Loucy (cell line): ENCODE results near the gene TXNL4A.
"Not testable (repeated sequence)": the region's sequence is repeated elsewhere in the genome, so short reads cannot be mapped to it uniquely, and the experiment has no call there.

Experiments
- H2AFZ ChIP-seq: fragments of 200-600 bp; sonication (generic); 2 replicates; pipeline ENCODE4 v1.6.0; 2016; ENCODE audit warnings: antibody characterized with exemption, mild to moderate bottlenecking, low read length, moderate library complexity
- H3F3A ChIP-seq: fragments of 200-600 bp; 2 replicates; pipeline ENCODE4 v1.6.0; 2016; ENCODE audit warnings: antibody characterized with exemption, low read depth, mild to moderate bottlenecking
- H3K27me3 ChIP-seq: fragments of 200-600 bp; sonication (generic); 2 replicates; pipeline ENCODE4 v1.6.1; 2014; ENCODE audit warnings: low read length, mild to moderate bottlenecking; ENCODE audit not compliant: insufficient read depth, poor library complexity, severe bottlenecking
- H3K36me3 ChIP-seq: fragments of 200-600 bp; sonication (generic); 2 replicates; pipeline ENCODE4 v1.6.1; 2016; ENCODE audit warnings: low read length; ENCODE audit not compliant: insufficient read depth
- H3K4me1 ChIP-seq: fragments of 200-600 bp; sonication (generic); 2 replicates; pipeline ENCODE4 v1.5.1; 2014; ENCODE audit warnings: low read length, mild to moderate bottlenecking; ENCODE audit not compliant: insufficient read depth, poor library complexity, severe bottlenecking
- H3K4me2 ChIP-seq: fragments of 200-600 bp; sonication (generic); 2 replicates; pipeline ENCODE4 v1.6.0; 2014; ENCODE audit warnings: antibody characterized with exemption, low read length, low read depth, mild to moderate bottlenecking; ENCODE audit not compliant: poor library complexity, severe bottlenecking
- H3K4me3 ChIP-seq: fragments of 200-600 bp; sonication (generic); 2 replicates; pipeline ENCODE4 v1.5.1; 2014; ENCODE audit warnings: low read length, mild to moderate bottlenecking, mixed read lengths; ENCODE audit not compliant: poor library complexity, severe bottlenecking
- H3K79me2 ChIP-seq: fragments of 200-600 bp; sonication (generic); 2 replicates; pipeline ENCODE4 v1.6.1; 2014; ENCODE audit warnings: low read length; ENCODE audit not compliant: insufficient read depth
- H3K9ac ChIP-seq: fragments of 200-600 bp; sonication (generic); 2 replicates; pipeline ENCODE4 v1.6.0; 2014; ENCODE audit warnings: mild to moderate bottlenecking, low read depth, low read length, moderate library complexity; ENCODE audit not compliant: poor library complexity, severe bottlenecking
- H3K9me2 ChIP-seq: fragments of 200-600 bp; sonication (generic); replicated peaks from 2 replicates; pipeline ENCODE4 v1.6.1; 2016; ENCODE audit warnings: low read depth, low read length, mixed read lengths
- H3K9me3 ChIP-seq: fragments of 200-600 bp; sonication (generic); 2 replicates; pipeline ENCODE4 v1.6.1; 2014; ENCODE audit warnings: mild to moderate bottlenecking, antibody characterized with exemption, low read length, low read depth; ENCODE audit not compliant: insufficient read depth
- H4K20me1 ChIP-seq: fragments of 200-600 bp; sonication (generic); 2 replicates; pipeline ENCODE4 v1.6.0; 2014; ENCODE audit warnings: antibody characterized with exemption, low read length, mild to moderate bottlenecking; ENCODE audit not compliant: insufficient read depth, poor library complexity, severe bottlenecking
- CTCF ChIP-seq: fragments of 200-600 bp; sonication (generic); conservative IDR thresholded peaks from 2 replicates; pipeline ENCODE4 v1.5.1; 2014; ENCODE audit warnings: mild to moderate bottlenecking, antibody characterized with exemption, low read length
- EZH2phosphoT487 ChIP-seq: fragments of 200-600 bp; IDR thresholded peaks from 2 replicates; pipeline ENCODE4 v1.6.1; 2018; ENCODE audit warnings: antibody characterized with exemption, mild to moderate bottlenecking, moderate library complexity, borderline replicate concordance

The TXNL4A gene

GRCh38 chr18:80002468-80002867 is 14.1 kb upstream of the TXNL4A start:
- TF ChIP-seq CTCF, result no peak
- no peak for TF ChIP-seq EZH2phosphoT487
- H2AFZ ChIP-seq, result no peak overlapping the region

GRCh38 chr18:80000877-80001276 is 12.5 kb upstream of the TXNL4A start:
- H4K20me1 ChIP-seq, result no peaks in the 10 kb centered on the region
- no peaks in the 10 kb centered on the region for H3K27me3 ChIP-seq
- no peaks in the 10 kb centered on the region for H3K4me1 ChIP-seq
- TF ChIP-seq EZH2phosphoT487 (no peak), CTCF (no peak)
- no peaks in the 10 kb centered on the region for H3K9me2 ChIP-seq
- no peak overlapping the region for H3K4me2 ChIP-seq
- no peaks in the 10 kb centered on the region for H3K36me3 ChIP-seq
- no peak overlapping the region for H3K9ac ChIP-seq
- no peaks in the 10 kb centered on the region for H3K79me2 ChIP-seq
- H3K9me3 ChIP-seq, result peaks cover 27% of the 10 kb centered on the region; the same call in 1 of the 2 replicates
- no peak overlapping the region for H3K4me3 ChIP-seq
- H2AFZ ChIP-seq, result no peak overlapping the region
- H3F3A ChIP-seq, result no peaks in the 10 kb centered on the region

More at GRCh38 chr18:80002468-80002867, 14.1 kb upstream of the TXNL4A start:
- H3K4me3 ChIP-seq, result no peak overlapping the region
- no peaks in the 10 kb centered on the region for H3F3A ChIP-seq
- H3K4me1 ChIP-seq, result no peaks in the 10 kb centered on the region
- H3K9me3 ChIP-seq, result peaks cover 31% of the 10 kb centered on the region; the same call in 1 of the 2 replicates
- no peak overlapping the region for H3K9ac ChIP-seq
- no peaks in the 10 kb centered on the region for H3K9me2 ChIP-seq
- no peaks in the 10 kb centered on the region for H4K20me1 ChIP-seq
- H3K36me3 ChIP-seq, result no peaks in the 10 kb centered on the region
- no peak overlapping the region for H3K4me2 ChIP-seq
- no peaks in the 10 kb centered on the region for H3K27me3 ChIP-seq
- no peaks in the 10 kb centered on the region for H3K79me2 ChIP-seq

GRCh38 chr18:79999701-80000100 is 11.3 kb upstream of the TXNL4A start:
- H3K36me3 ChIP-seq, H3K9ac ChIP-seq: not testable (repeated sequence)

GRCh38 chr18:79991494-79991893 is 3.1 kb upstream of the TXNL4A start:
- Histone ChIP-seq H2AFZ (no peak overlapping the region), H3K4me2 (no peak overlapping the region), H3K79me2 (peaks cover 20% of the 10 kb centered on the region), H4K20me1 (peaks cover 16% of the 10 kb centered on the region), H3K4me1 (peaks cover 17% of the 10 kb centered on the region), H3K27me3 (no peaks in the 10 kb centered on the region), H3K9me3 (no peaks in the 10 kb centered on the region; the same call in 1 of the 2 replicates), H3K9me2 (no peaks in the 10 kb centered on the region), H3K36me3 (no peaks in the 10 kb centered on the region), H3K9ac (no peak overlapping the region), H3F3A (no peaks in the 10 kb centered on the region), H3K4me3 (no peak overlapping the region)
- TF ChIP-seq EZH2phosphoT487 (no peak), CTCF (no peak)

More at GRCh38 chr18:79999701-80000100, 11.3 kb upstream of the TXNL4A start:
- not testable (repeated sequence) for H3K4me1 ChIP-seq, H4K20me1 ChIP-seq, H3K27me3 ChIP-seq, H3K9me2 ChIP-seq, H3K4me3 ChIP-seq, H3K4me2 ChIP-seq, H2AFZ ChIP-seq, H3K79me2 ChIP-seq, H3F3A ChIP-seq
- peaks cover 26% of the 10 kb centered on the region; the same call in 1 of the 2 replicates for H3K9me3 ChIP-seq
